ENCODE results near the gene EDEM3. TPM values are rescaled to one million over a fixed set of nuclear protein-coding genes. Genes with fewer than 3 reads are reported as not detected.

Gene EDEM3
- total and polyA plus RNA-seq, 9 of the 15 experiments (the other 6 are each of a cell fraction or from before 2014, with no cell fraction given) = 15.8 to 46.6 (median 28.0) TPM

- TF ChIP-seq MGA (IDR thresholded peaks at IDR 0.05) (no peak), GATAD2A (IDR thresholded peaks at IDR 0.05) (no peak), HMGXB4 (CRISPR knock-in tag; IDR thresholded peaks at IDR 0.05) (no peak), HSF4 (CRISPR knock-in tag; IDR thresholded peaks at IDR 0.05; ENCODE audit: borderline replicate concordance) (no peak), HLTF (IDR thresholded peaks at IDR 0.05) (no peak), BACH1 (tag; IDR thresholded peaks at IDR 0.05) (no peak), CCNT2 (IDR thresholded peaks at IDR 0.05; ENCODE audit: borderline replicate concordance, extremely low read depth, insufficient read length, low read depth, low read length) (no peak), PYGO2 (tag; IDR thresholded peaks at IDR 0.05) (peak; percentile 5; the same call in 1 of the 2 replicates), ZNF512 (tag; IDR thresholded peaks at IDR 0.05) (no peak), GABPB1 (CRISPR knock-in tag; IDR thresholded peaks at IDR 0.05) (no peak), CCAR2 (IDR thresholded peaks at IDR 0.05; ENCODE audit: low read depth, low read length) (no peak), SMAD1 (IDR thresholded peaks at IDR 0.05; ENCODE audit: low read depth, low read length, partially characterized antibody) (no peak), ZC3H11A (IDR thresholded peaks at IDR 0.05; ENCODE audit: low read depth, low read length) (no peak)
These were observed 8.6 kb downstream of the EDEM3 start (continued) for GRCh38 chr1:184745929-184746638.

Data from K562 (cell line).